Thyroid gland (tissue), 4 donors: ENCODE data around the gene MPP3. TPM values are rescaled to one million over a fixed set of nuclear protein-coding genes. Genes with fewer than 3 reads are reported as not detected.

Experiments used
- DNase-seq, 2 donors: peaks; one replicate each; pipeline ENCODE4 v3.0.0-alpha.2; 2019
- H3K27ac ChIP-seq, 3 donors: fragments of 200-600 bp; sonication (generic); 1 replicate in 2 of 3; 2 replicates in 1 of 3; pipeline ENCODE4 v1.5.1; 2016 to 2019; ENCODE audit warnings: mild to moderate bottlenecking in 1 of 3, moderate library complexity in 1 of 3
- H3K27me3 ChIP-seq: fragments of 200-600 bp; sonication (generic); one replicate; pipeline ENCODE4 v1.5.1; 2019
- H3K36me3 ChIP-seq, 2 donors: fragments of 200-600 bp; sonication (generic); one replicate each; pipeline ENCODE4 v1.5.1; 2016 to 2019
- H3K4me1 ChIP-seq, 2 donors: fragments of 200-600 bp; sonication (generic); one replicate each; pipeline ENCODE4 v1.5.1; 2017 to 2019
- H3K4me3 ChIP-seq, 3 donors: fragments of 200-600 bp; sonication (generic); replicated peaks in 1 of 3; 1 replicate in 2 of 3; 2 replicates in 1 of 3; pipeline ENCODE4 v1.5.1; 2016; ENCODE audit warnings: mild to moderate bottlenecking in 1 of 3
- H3K9me3 ChIP-seq: fragments of 200-600 bp; sonication (generic); one replicate; pipeline ENCODE4 v1.5.1; 2017
- POLR2A ChIP-seq, 2 donors: fragments of 450-650 bp; IDR thresholded peaks; one replicate each; pipeline ENCODE4 v1.6.1; 2017; ENCODE audit warnings: antibody characterized with exemption in 2 of 2, mild to moderate bottlenecking in 2 of 2, moderate library complexity in 1 of 2
- WGBS, 2 donors: methylation state at CpG; one replicate each; pipeline ENCODE4 v1.1.5; 2017; 5-methylcytosine and 5-hydroxymethylcytosine counted together
- intact Hi-C: fragments of 100-400 bp; cut with DNase I; formaldehyde crosslinking; loops from one replicate; pipeline ENCODE4 v1.15.1; 2023
- total RNA-seq, 4 donors: library from RNA; depleted of rRNA; stranded (reverse); fragments of >200 nt; gene quantifications; one replicate each; pipeline ENCODE4 v1.2.3, GENCODE V29; 2016
- TF ChIP-seq, protein P1 (sequence below), 6 experiments: fragments of 200-600 bp in 3 of 6; fragments of 450-650 bp in 3 of 6; sonication (generic) in 3 of 6; IDR thresholded peaks; one replicate each; pipeline ENCODE4 v1.5.1; 2016 to 2019; ENCODE audit warnings: antibody characterized with exemption in 6 of 6, mild to moderate bottlenecking in 2 of 6, inconsistent platforms in 1 of 6, moderate library complexity in 1 of 6

MPP3 gene
- total RNA-seq, 4 donors from 2014 or later = 7.1 to 20.5 (median 15.4) TPM

DNA sequence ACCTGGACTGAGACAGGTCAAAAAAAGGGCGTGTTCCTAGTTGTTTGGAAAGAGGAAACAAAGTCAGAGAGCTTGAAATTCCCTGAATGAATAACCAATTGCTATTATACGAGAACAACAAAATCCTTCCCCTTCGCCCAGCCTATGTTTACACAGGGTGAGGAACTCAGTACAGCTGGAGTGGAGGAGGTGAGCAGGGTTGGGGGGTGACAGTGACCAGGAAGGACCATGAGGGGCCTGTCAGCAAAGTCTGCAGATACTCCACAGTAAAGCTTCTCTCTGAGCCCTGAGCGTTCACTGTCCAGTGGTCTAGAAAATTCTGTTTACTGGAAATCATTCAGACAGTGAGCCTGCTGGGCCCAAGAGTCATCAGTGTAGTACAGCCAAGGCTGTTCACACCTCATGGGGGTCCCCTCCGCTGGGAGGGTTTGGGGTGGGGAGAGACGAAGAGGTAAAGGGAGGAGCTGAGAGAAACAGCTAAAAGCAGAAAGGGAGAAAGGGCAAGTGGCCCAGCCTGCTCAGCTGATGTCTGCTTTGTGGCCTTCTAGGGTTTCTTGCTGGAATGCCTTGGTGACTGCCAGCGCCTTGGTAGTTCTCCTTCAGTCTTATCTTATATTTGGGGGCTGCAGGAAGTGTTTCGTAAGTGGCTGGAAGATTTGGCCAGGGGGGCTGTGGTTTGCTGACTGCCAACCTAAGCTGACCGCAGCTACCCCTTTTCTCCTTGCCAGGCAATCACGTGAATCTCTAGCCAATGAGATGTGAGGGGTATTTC, 59.9 kb downstream of the MPP3 start:
- Histone ChIP-seq H3K27ac (no peak overlapping the region), H3K9me3 (no peaks in the 10 kb centered on the region), H3K36me3 (peaks cover 42 to 56% of the 10 kb centered on the region in 2 donors), H3K4me3 (no peak overlapping the region), H3K27me3 (no peaks in the 10 kb centered on the region), H3K4me1 (peaks cover 9 to 16% of the 10 kb centered on the region in 2 donors)
- DNase-seq = no peak
- intact Hi-C loops = no loop called here
- WGBS, 2 donors = 90 to 91% methylated on average over 10 of the region's 10 CpGs
- TF ChIP-seq POLR2A (IDR thresholded peaks at IDR 0.05) = no peak
- TF ChIP-seq, protein P1, sequence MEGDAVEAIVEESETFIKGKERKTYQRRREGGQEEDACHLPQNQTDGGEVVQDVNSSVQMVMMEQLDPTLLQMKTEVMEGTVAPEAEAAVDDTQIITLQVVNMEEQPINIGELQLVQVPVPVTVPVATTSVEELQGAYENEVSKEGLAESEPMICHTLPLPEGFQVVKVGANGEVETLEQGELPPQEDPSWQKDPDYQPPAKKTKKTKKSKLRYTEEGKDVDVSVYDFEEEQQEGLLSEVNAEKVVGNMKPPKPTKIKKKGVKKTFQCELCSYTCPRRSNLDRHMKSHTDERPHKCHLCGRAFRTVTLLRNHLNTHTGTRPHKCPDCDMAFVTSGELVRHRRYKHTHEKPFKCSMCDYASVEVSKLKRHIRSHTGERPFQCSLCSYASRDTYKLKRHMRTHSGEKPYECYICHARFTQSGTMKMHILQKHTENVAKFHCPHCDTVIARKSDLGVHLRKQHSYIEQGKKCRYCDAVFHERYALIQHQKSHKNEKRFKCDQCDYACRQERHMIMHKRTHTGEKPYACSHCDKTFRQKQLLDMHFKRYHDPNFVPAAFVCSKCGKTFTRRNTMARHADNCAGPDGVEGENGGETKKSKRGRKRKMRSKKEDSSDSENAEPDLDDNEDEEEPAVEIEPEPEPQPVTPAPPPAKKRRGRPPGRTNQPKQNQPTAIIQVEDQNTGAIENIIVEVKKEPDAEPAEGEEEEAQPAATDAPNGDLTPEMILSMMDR (IDR thresholded peaks at IDR 0.05) = no peak

DNA sequence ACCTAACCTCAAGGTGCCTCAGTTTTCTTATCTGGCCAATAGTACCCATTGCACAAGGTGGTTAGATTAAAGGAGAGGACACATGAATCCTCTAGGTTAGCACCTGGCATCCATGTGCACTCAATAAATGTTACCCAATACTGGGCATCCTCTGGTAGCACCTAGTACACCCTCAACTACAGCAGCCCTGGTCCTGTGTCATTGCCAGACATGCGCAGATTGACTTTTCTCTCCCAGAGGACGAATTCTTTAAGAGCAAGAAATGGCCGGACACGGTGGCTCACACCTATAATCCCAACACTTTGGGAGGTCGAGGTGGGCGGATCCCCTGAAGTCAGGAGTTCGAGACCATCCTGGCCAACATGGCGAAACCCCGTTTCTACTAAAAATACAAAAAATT, 61.5 kb downstream of the MPP3 start:
- Histone ChIP-seq H3K4me3 (no peak overlapping the region), H3K36me3 (peaks cover 42 to 58% of the 10 kb centered on the region in 2 donors), H3K27me3 (no peaks in the 10 kb centered on the region), H3K27ac (no peak overlapping the region), H3K9me3 (no peaks in the 10 kb centered on the region), H3K4me1 (peaks cover 0 to 3% of the 10 kb centered on the region in 2 donors)
- no peak for DNase-seq
- no peak for TF ChIP-seq POLR2A (IDR thresholded peaks at IDR 0.05)
- TF ChIP-seq, protein P1 (IDR thresholded peaks at IDR 0.05) = no peak
- intact Hi-C loops = no loop called here
- 95 to 96% methylated on average over 7 to 9 of the region's 9 CpGs for WGBS, 2 donors

- H3K4me3 ChIP-seq = no peak overlapping the region
- intact Hi-C loops = no loop called here
- no peaks in the 10 kb centered on the region for H3K9me3 ChIP-seq
- no peaks in the 10 kb centered on the region for H3K4me1 ChIP-seq
- WGBS, 2 donors = 94 to 96% methylated on average over 2 of the region's 2 CpGs
- H3K36me3 ChIP-seq = peaks cover 42 to 58% of the 10 kb centered on the region in 2 donors
- TF ChIP-seq, protein P1 (IDR thresholded peaks at IDR 0.05) = no peak
- no peak for TF ChIP-seq POLR2A (IDR thresholded peaks at IDR 0.05)
- no peaks in the 10 kb centered on the region for H3K27me3 ChIP-seq
- no peak overlapping the region for H3K27ac ChIP-seq
- DNase-seq = no peak
These were observed 62.0 kb downstream of the MPP3 start for GRCh38 chr17:43770957-43771356.

DNA sequence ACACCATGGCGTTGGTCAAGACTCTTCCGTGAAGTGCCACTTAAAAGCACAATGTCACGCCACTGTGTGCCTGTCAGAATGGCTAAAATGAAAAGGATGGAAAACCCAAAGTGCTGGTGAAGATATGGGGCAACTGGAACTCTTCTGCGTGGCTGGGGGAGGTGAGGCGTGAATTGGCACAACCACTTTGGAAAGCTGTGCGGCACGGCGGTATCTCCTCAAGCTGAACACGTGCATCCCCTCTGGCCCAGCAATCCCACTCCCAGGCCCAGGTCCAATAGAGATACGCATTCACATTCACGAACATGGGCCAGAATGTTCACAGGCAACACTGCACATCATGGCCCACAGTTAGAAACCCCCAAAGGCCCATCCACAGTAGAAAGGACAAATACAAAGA, 63.1 kb downstream of the MPP3 start:
- H3K9me3 ChIP-seq = no peaks in the 10 kb centered on the region
- intact Hi-C loops = no loop called here
- no peak for DNase-seq
- H3K27ac ChIP-seq = no peak overlapping the region
- H3K4me3 ChIP-seq = no peak overlapping the region
- peaks cover 42 to 57% of the 10 kb centered on the region in 2 donors for H3K36me3 ChIP-seq
- H3K27me3 ChIP-seq = no peaks in the 10 kb centered on the region
- no peaks in the 10 kb centered on the region for H3K4me1 ChIP-seq
- TF ChIP-seq, protein P1 (IDR thresholded peaks at IDR 0.05) = no peak
- no peak for TF ChIP-seq POLR2A (IDR thresholded peaks at IDR 0.05)
- 94 to 95% methylated on average over 11 of the region's 11 CpGs for WGBS, 2 donors

DNA sequence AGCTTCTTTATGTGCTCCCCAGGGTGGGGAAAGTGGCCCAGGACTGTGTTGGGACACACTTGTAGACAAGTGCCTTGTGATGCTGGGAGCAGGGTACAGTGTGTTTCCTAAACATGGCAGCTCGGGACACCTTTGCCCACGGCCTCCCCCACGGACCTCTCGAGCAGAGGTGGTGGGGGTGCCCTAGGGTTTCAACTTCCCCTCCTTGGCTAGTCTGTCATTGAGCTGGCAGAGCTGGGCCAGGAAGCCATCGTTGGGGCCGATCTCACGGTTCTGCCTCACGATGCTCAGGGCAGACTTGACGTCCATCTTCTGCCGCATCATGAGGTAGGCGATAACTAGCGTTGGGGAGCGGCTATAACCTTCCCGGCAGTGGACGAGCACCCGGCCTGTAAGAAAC, 63.5 kb downstream of the MPP3 start:
- no peak for DNase-seq
- TF ChIP-seq, protein P1 (IDR thresholded peaks at IDR 0.05) = no peak
- TF ChIP-seq POLR2A (IDR thresholded peaks at IDR 0.05) = no peak
- peaks cover 41 to 53% of the 10 kb centered on the region in 2 donors for H3K36me3 ChIP-seq
- intact Hi-C loops = no loop called here
- H3K9me3 ChIP-seq = no peaks in the 10 kb centered on the region
- no peak overlapping the region for H3K4me3 ChIP-seq
- H3K27me3 ChIP-seq = no peaks in the 10 kb centered on the region
- H3K27ac ChIP-seq = no peak overlapping the region
- 98% methylated on average over 9 to 16 of the region's 16 CpGs for WGBS, 2 donors
- H3K4me1 ChIP-seq = no peaks in the 10 kb centered on the region
